A673 (cell line): ENCODE data around the gene RSPH10B2. TPM values are rescaled to one million over a fixed set of nuclear protein-coding genes. Genes with fewer than 3 reads are reported as not detected.
A peak's percentile ranks its signal among the peaks of the same experiment; 100 is the strongest.
"Not testable (repeated sequence)": the region's sequence is repeated elsewhere in the genome, so short reads cannot be mapped to it uniquely, and the experiment has no call there.

ENCODE experiments used
- BruUV-seq: library from RNA; stranded (reverse); fragments of 400-500 nt; replicated peaks from 2 replicates; lab custom pipeline; 2021; lab: Mats Ljungman, UMichigan
- CTCF ChIA-PET: fragments of 300-600 bp; sonication (Branson Sonifier 250); formaldehyde crosslinking; loops from one replicate; lab custom pipeline; 2022; ENCODE audit warnings: antibody characterized with exemption; lab: Charles Lee
- POLR2A ChIA-PET: fragments of 300-600 bp; sonication (Branson Sonifier 250); formaldehyde crosslinking; loops from one replicate; lab custom pipeline; 2022; ENCODE audit warnings: antibody characterized with exemption; ENCODE audit not compliant: low non-redundant PET; lab: Charles Lee
- DNase-seq: peaks from one replicate; pipeline ENCODE4 v3.0.0-alpha.2; 2015; ENCODE audit warnings: low spot score
- H3K27ac ChIP-seq: fragments of 200-600 bp; sonication (generic); 2 replicates; pipeline ENCODE4 v1.5.1; 2016; ENCODE audit warnings: mixed run types, low read depth, mild to moderate bottlenecking, mixed read lengths, antibody characterized with exemption, low read length; ENCODE audit not compliant: poor library complexity, severe bottlenecking
- H3K27me3 ChIP-seq: fragments of 200-600 bp; sonication (generic); replicated peaks from 2 replicates; pipeline ENCODE4 v1.6.1; 2017; ENCODE audit warnings: mixed run types, low read depth, mild to moderate bottlenecking, mixed read lengths, antibody characterized with exemption, low read length; ENCODE audit not compliant: insufficient read depth, poor library complexity
- H3K36me3 ChIP-seq: fragments of 200-600 bp; sonication (generic); 2 replicates; pipeline ENCODE4 v1.6.1; 2016; ENCODE audit warnings: mixed run types, mild to moderate bottlenecking, mixed read lengths, antibody characterized with exemption, low read length; ENCODE audit not compliant: insufficient read depth, poor library complexity, severe bottlenecking
- H3K4me1 ChIP-seq: fragments of 200-600 bp; sonication (generic); 2 replicates; pipeline ENCODE4 v1.6.1; 2017; ENCODE audit warnings: mixed run types, mild to moderate bottlenecking, mixed read lengths, antibody characterized with exemption, low read length; ENCODE audit not compliant: insufficient read depth, poor library complexity, severe bottlenecking
- H3K4me3 ChIP-seq: fragments of 200-600 bp; sonication (generic); 2 replicates; pipeline ENCODE4 v1.5.1; 2016; ENCODE audit warnings: low read depth, mixed run types, mild to moderate bottlenecking, mixed read lengths, low read length; ENCODE audit not compliant: poor library complexity, severe bottlenecking
- H3K9me3 ChIP-seq: fragments of 200-600 bp; sonication (generic); 2 replicates; pipeline ENCODE4 v1.6.1; 2016; ENCODE audit warnings: mixed run types, low read depth, mild to moderate bottlenecking, mixed read lengths, antibody characterized with exemption, low read length; ENCODE audit not compliant: poor library complexity, severe bottlenecking
- EZH2 ChIP-seq: fragments of 200-600 bp; sonication (generic); IDR thresholded peaks from 2 replicates; pipeline ENCODE4 v1.6.1; 2017; ENCODE audit warnings: borderline replicate concordance, low read depth, mild to moderate bottlenecking, mixed read lengths, antibody characterized with exemption, low read length; ENCODE audit not compliant: poor library complexity, severe bottlenecking
- intact Hi-C: fragments of 100-400 bp; cut with micrococcal nuclease; formaldehyde crosslinking; loops from one replicate; pipeline ENCODE4 v1.10.0; 2022; ENCODE audit not compliant: unreplicated experiment
- total RNA-seq: library from RNA; stranded (reverse); gene quantifications from 2 replicates; pipeline ENCODE4 v1.2.3, GENCODE V29; 2021
- TF ChIP-seq, protein P1 (sequence below): fragments of 300-800, 200-600 bp; sonication (generic); conservative IDR thresholded peaks from 2 replicates; pipeline ENCODE4 v1.5.1; 2017; ENCODE audit warnings: low read depth, mild to moderate bottlenecking, antibody characterized with exemption, low read length, moderate library complexity, mixed read lengths

Gene RSPH10B2
- total RNA-seq, 1 experiment from 2014 or later: 0.34 TPM

- peak; percentile 89 for DNase-seq
- H3K36me3 ChIP-seq, H3K27me3 ChIP-seq, H3K4me1 ChIP-seq, H3K9me3 ChIP-seq, intact Hi-C loops, CTCF ChIA-PET, BruUV-seq, POLR2A ChIA-PET: not testable (repeated sequence)
- Histone ChIP-seq H3K4me3 (peak within 1 kb of the TSS; percentile 49), H3K27ac (peak within 1 kb of the TSS; percentile 30)
- TF ChIP-seq, protein P1, sequence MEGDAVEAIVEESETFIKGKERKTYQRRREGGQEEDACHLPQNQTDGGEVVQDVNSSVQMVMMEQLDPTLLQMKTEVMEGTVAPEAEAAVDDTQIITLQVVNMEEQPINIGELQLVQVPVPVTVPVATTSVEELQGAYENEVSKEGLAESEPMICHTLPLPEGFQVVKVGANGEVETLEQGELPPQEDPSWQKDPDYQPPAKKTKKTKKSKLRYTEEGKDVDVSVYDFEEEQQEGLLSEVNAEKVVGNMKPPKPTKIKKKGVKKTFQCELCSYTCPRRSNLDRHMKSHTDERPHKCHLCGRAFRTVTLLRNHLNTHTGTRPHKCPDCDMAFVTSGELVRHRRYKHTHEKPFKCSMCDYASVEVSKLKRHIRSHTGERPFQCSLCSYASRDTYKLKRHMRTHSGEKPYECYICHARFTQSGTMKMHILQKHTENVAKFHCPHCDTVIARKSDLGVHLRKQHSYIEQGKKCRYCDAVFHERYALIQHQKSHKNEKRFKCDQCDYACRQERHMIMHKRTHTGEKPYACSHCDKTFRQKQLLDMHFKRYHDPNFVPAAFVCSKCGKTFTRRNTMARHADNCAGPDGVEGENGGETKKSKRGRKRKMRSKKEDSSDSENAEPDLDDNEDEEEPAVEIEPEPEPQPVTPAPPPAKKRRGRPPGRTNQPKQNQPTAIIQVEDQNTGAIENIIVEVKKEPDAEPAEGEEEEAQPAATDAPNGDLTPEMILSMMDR: 0 out of 2 replicates have a peak, but pooled peaks have one; percentile 20
Observed at GRCh38 chr7:6826151-6826550, 72.2 kb downstream of the RSPH10B2 start, which contains the start of gene CCZ1B. Gene CCZ1B (minus strand): TSS chr7:6826275. CDS start chr7:6826197, 78 bp downstream.

DNA sequence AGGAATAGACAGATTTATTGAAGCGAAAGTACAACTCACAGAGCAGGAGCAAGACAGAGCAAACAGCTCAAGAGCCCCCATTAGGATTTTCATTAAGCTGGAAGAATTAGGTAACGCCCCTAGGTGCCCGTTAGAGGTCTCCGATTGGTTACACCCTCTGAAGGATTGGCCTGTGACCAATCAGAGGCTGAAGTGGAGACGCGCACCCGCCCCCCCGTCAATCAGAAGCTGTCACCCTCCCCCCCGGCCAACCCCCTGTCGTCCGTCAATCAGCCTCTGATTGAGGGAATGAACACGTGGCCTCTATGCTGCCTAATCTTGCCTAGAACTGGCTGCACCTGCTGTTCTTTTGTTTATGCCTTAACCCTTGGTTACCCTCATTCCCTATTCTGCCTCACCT lies 73.3 kb downstream of the RSPH10B2 start:
- H3K4me1 ChIP-seq, H3K36me3 ChIP-seq, H3K4me3 ChIP-seq, BruUV-seq, H3K27ac ChIP-seq, H3K9me3 ChIP-seq, H3K27me3 ChIP-seq, POLR2A ChIA-PET, CTCF ChIA-PET, DNase-seq, intact Hi-C loops: not testable (repeated sequence)

- H3K9me3 ChIP-seq, H3K4me3 ChIP-seq, POLR2A ChIA-PET, DNase-seq, intact Hi-C loops, H3K36me3 ChIP-seq, BruUV-seq, H3K27ac ChIP-seq, CTCF ChIA-PET, H3K4me1 ChIP-seq: not testable (repeated sequence)
- H3K27me3 ChIP-seq: peaks cover 21% of the 10 kb centered on the region
Observed at GRCh38 chr7:6829616-6830015, 75.7 kb downstream of the RSPH10B2 start.

DNA sequence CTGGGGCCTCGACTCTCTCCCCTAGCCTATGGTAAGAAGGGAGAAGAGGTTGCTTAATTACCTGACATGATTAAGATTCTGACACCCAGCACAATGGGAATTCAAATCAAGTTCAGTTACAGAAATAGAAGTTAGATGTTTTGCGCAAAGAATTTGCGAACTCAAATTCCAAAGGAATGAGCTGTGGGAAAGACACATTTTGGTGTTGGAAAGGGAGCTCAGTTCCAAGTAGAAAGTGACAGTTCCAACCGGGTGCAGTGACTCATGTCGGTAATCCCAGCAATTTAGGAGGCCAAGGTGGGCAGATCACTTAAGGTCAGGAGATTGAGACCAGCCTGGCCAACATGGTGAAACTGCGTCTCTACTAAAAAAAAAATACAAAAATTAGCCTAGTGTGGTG lies 76.1 kb downstream of the RSPH10B2 start:
- H3K9me3 ChIP-seq, DNase-seq, H3K4me3 ChIP-seq, H3K36me3 ChIP-seq, intact Hi-C loops, H3K4me1 ChIP-seq, CTCF ChIA-PET, POLR2A ChIA-PET, BruUV-seq, H3K27ac ChIP-seq: not testable (repeated sequence)
- peaks cover 21% of the 10 kb centered on the region for H3K27me3 ChIP-seq

DNA sequence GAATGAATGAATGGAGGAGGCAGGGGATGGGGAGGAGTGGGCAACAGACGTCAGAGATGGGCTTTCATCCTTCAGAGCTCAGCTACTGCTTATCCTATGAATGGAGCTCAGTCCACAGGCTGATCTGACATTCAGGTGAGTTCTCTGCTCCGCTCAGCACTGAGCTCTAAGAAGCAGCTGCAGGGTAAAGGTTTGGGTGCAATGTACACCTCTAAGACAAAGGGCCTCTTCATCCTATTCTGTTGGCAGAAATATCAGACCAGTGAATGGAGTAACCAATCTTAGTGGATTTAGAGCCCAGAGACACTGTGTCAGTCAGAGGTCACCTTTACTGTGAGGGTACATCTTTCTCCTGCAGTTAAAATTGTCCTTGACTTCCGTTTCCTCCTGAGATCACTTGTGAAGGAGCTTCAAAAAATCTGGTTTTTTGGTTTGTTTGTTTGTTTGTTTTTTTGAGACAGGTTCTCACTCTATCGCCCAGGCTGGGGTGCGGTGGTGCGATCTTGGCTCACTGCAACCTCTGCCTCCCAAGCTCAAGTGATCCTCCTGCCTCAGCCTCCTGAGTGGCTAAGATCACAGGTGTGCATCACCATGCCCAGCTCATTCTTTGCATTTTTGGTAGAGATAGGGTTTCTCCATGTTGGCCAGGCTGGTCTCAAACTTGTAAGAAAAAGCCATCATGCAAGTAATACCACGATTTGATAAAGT lies 77.3 kb downstream of the RSPH10B2 start:
- BruUV-seq: no TSS peak
- H3K27ac ChIP-seq: no peak overlapping the region
- H3K4me1 ChIP-seq: no peaks in the 10 kb centered on the region
- H3K4me3 ChIP-seq: no peak overlapping the region
- intact Hi-C loops: no loop called here
- no peak for TF ChIP-seq EZH2
- TF ChIP-seq, protein P1: no peak
- no peaks in the 10 kb centered on the region for H3K9me3 ChIP-seq
- ChIA-PET POLR2A (no interaction called here), CTCF (no interaction called here)
- no peaks in the 10 kb centered on the region for H3K36me3 ChIP-seq
- DNase-seq: no peak
- peaks cover 27% of the 10 kb centered on the region for H3K27me3 ChIP-seq
